Lung microvascular endothelial cell (primary cell): Measurements from ENCODE around the gene KIAA1328. TPM values are rescaled to one million over a fixed set of nuclear protein-coding genes. Genes with fewer than 3 reads are reported as not detected.
"Not testable (repeated sequence)": the region's sequence is repeated elsewhere in the genome, so short reads cannot be mapped to it uniquely, and the experiment has no call there.

Experiments
- DNase-seq, 2 donors: peaks; one replicate each; pipeline versions ENCODE4 v3.0.0 to v3.0.0-alpha.2; 2010; ENCODE audit warnings: low read depth in 2 of 2
- total RNA-seq: library from RNA; depleted of rRNA; stranded (reverse); fragments of >200 nt; gene quantifications from 2 replicates; pipeline ENCODE4 v1.2.1, GENCODE V29; 2014

KIAA1328 gene
- total RNA-seq, 1 donor from 2014 or later, result 4.2 TPM

GRCh38 chr18:36825526-36825925, 3.4 kb upstream of the KIAA1328 start:
- DNase-seq, result peak in 1 of 2 donors; percentile 75

DNA sequence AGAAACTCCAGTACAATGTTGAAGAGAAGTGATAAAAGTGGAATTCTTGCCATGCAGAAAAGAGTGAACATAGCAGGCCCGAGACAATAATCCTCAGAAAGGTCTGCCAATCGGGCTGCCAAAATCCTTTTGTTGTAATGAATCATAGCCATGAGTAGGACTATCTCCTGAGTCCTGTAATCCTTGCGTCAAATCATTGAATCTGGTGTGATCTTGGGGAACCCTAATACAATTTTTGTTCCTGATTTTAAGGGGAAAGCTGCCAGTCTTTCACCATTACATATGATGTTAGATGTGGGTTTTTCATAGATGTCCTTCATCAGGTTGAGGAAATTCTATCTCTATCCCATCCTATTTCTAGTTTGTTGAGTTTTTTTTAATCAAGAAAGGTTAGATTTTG, 2.4 kb upstream of the KIAA1328 start:
- DNase-seq, result no peak

DNA sequence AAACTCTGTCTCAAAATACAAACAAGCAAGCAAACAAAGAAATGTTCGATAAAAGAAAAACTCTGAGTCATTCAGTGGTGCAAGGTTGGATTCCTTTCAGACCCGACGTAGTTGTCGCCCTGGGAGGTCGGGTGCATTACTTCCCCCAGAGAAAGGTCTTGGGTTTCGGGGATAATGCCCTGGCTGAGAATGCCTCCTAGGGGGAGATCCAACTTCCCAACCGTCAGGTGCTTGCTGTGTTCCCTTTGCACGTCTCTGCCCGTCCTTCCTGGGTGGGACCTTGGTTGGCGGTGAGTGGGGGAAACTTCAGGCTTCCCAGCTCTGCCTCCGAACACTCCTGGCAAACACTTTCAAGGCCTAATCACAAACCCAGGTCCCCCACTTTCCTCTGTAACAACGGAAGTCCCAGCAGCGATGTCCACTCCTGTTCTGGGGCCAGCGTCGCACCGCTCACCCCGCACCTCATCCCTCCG, 734 bp upstream of the KIAA1328 start:
- peak; percentile 34 to 43 for DNase-seq

GRCh38 chr18:36829362-36830157, 633 bp downstream of the KIAA1328 start:
- peak in 1 of 2 donors; percentile 40 for DNase-seq

GRCh38 chr18:36830158-36830495, 1.2 kb downstream of the KIAA1328 start:
- no peak for DNase-seq

- DNase-seq, result peak in 1 of 2 donors; percentile 25
Measured at GRCh38 chr18:36831139-36831538, 2.2 kb downstream of the KIAA1328 start.

- no peak for DNase-seq
Measured at GRCh38 chr18:36833120-36833519, 4.2 kb downstream of the KIAA1328 start.

- no peak for DNase-seq
Measured at GRCh38 chr18:36835927-36836326, 7.0 kb downstream of the KIAA1328 start.

DNA sequence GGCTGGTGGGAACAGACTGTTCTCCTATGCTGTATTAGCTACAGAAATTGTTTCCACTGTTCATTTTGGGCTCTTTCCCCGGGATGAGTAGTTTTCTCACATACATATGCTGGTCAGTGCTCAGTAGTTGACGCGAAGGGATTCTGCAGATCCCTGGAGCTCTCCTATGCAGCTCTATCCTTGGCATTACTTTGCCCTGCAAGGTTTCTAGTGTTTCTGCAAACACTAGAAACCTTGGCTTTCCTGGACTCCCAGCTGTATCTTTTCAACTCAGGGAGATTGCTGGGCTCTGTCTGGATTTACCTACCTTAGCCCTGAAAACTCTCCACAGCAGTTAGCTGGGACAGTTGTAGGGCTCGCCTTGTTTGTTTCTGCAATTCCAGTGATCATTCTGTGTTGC, 10.9 kb downstream of the KIAA1328 start:
- no peak for DNase-seq

DNA sequence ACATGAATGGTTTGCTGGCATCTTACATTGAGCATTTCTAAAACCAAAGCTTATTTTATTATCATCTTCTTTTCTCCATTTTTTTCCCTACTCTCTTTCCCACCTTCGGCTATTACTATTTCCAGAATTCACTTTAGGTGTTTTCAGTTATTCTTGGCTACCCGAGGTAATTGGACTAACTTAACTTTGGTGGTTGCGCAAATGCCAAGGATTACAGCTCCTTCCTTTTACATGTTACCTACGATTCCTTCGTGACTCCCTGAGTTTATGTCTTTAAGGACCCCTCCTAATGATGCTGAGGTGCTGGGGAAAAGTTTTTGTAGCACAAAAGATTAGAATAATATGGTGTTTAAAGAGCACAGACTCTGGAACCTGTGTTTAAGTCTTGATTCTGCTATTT, 14.3 kb downstream of the KIAA1328 start:
- no peak for DNase-seq

DNA sequence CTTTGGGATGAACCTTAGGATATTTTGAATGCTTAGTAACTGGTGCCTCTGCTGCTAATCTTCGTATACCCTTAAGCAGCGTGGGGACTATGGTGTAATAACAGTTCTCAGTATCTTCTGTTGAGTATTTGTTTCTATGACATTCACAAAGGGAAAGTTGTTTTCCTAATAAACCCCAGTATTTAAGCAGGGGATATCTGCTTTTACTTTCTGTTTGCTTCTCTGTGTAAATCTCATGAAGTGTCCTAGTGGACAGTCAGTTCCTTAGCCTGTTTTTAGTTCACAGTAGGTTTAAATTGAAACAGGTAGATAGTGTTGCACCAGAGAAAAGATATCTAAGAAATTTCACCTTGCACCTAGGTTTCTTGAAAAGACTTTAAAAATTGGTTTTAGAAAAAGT, 14.9 kb downstream of the KIAA1328 start:
- DNase-seq, result no peak

DNA sequence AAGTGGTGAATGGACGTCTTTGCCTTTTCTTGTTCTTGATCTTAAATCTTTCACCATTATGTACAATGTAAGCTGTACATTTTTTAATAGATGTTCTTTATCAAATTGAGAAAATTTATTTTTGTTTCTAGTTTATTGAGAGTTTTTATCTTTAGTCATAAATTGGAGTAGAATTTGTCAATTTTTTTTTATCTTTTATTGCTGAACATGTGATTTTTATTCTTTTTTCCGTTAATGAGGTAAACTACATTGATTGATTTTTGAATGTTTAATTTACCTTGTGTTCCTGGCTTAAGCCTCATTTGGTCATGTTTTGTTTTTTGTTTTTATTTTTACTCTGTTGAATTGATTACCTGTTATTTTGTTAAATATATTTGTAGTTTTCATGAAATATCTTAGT, 19.7 kb downstream of the KIAA1328 start:
- no peak for DNase-seq

GRCh38 chr18:36849288-36850006, 20.5 kb downstream of the KIAA1328 start:
- DNase-seq, result no peak

GRCh38 chr18:36850527-36851201, 21.7 kb downstream of the KIAA1328 start:
- DNase-seq, result peak; percentile 35 to 85

- no peak for DNase-seq
Measured at GRCh38 chr18:36851202-36851590, 22.3 kb downstream of the KIAA1328 start.

DNA sequence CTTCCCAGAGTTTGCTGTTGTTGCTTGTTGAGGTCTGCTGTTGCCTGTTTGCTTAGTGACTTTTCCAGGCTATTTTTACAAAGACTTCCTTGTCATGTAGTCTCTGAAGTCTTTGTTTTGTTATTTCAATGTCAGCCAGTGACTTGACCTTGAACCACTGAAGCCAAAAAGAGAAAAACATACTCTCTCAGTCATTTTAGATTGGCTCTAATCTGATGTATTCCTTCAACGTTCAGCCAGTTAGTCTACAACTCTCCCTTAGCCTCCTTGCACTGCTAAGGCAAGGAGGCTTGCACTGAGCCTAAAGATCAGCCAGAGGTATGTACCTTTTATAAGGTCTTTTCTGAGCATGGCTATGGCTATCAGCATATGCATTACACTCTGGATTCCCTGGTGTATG, 27.9 kb downstream of the KIAA1328 start:
- peak in 1 of 2 donors; percentile 11 for DNase-seq

GRCh38 chr18:36862182-36862581, 33.3 kb downstream of the KIAA1328 start:
- DNase-seq, result no peak

DNA sequence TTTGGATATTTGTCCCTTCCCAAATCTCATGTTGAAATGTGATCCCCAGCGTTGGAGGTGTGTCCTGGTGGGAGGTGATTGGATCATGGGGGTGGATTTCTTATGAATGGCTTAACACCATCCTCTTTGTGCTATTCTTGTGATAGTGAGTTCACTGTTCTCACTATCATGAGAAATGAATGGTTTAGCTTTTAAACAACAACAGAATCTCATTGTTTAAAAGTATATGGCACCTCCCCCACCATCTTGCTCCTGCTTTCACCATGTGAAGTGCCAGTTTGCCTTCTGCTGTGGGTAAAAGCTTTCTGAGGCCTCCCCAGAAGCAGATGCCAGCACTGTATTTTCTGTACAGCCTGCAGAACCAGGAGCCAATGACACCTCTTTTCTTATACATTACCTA, 38.1 kb downstream of the KIAA1328 start:
- DNase-seq, result no peak

GRCh38 chr18:36871801-36872200, 42.9 kb downstream of the KIAA1328 start:
- no peak for DNase-seq

DNA sequence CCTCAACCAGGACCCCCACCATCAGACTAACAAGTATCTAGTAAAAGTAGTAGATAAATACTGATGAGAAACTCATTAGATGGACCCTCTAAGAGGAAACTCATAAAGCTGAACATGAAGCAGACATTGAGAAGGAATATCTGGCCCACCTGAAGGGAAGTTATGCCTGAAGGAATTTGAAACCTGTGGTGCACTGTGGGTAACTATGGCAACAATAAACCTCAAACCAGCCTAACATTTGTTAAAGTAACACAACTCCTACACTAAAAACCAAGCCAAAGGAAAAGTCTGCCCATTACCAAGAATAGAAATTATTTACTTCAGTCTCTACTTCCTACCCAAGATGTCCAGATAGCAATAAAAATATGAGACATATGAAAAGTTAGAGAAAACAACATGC, 43.4 kb downstream of the KIAA1328 start:
- DNase-seq, result no peak

DNA sequence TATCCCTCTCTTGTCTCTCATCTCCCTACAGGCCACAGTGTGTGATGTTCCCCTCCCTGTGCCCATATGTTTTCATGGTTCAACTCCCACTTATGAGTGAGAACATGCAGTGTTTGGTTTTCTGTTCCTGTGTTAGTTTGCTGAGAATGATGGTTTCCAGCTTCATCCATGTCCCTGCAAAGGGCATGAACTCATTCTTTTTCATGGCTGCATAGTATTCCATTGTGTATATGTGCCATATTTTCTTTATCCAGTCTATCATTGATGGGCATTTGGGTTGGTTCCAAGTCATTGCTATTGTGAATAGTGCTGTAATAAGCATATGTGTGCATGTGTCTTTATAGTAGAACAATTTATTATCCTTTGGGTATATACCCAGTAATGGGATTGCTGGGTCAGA, 44.9 kb downstream of the KIAA1328 start:
- DNase-seq, result not testable (repeated sequence)

DNA sequence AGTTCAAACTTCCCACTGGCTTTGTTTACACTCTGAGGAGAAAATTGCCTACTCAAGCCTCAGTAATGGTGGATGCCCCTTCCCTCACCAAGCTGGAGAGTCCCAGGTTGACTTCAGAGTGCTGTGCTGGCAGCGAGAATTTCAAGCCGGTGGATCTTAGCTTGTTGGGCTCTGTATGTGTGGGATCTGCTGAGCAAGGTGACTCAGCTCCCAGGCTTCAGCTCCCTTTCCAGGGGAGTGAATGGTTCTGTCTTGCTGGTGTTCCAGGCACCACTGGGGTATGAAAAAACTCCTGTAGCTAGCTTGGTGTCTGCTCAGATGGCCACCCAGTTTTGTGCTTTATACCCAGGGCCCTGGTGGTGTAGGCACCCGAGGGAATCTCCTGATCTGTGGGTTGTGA, 50.9 kb downstream of the KIAA1328 start:
- not testable (repeated sequence) for DNase-seq
